ENCODE data around the gene PSMA5. TPM values are rescaled to one million over a fixed set of nuclear protein-coding genes. Genes with fewer than 3 reads are reported as not detected.

Gene PSMA5
- total and polyA plus RNA-seq, 12 donors, result 22.7 to 94.6 (median 59.2) TPM

DNA sequence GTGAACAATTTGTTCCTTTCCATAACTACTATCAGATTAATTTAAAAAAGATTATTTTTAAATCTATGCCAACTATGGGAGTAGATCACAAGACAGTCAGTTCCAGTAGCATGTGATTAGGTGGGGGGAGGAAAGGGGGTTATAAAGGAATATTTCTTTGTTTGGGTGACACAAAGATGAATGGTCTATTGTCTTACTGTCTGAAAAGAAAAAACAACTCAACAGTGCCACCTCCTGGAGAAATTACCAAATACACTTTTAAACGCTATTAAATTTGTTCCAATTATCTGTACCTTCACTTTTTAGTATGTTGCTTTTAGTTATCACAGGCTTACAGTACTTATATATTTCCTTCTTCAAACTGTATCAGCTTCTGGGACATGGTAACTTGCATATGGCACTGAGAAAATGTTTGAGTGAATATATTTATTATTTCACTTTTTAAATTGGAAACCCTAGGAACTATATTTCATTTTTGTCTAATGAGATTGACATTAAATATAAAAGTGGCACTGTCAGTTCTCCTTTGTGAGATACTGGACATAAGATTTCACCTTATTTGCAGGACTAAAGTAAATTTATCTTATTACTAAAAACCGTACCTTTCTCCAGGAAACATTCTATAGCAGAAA is 26.8 kb downstream of the PSMA5 start:
- ATAC-seq (peak in 4 of 8 donors; percentile 5 to 37 (median 16)), DNase-seq (peak in 1 of 2 donors; percentile 48)
- TF ChIP-seq, protein P1, sequence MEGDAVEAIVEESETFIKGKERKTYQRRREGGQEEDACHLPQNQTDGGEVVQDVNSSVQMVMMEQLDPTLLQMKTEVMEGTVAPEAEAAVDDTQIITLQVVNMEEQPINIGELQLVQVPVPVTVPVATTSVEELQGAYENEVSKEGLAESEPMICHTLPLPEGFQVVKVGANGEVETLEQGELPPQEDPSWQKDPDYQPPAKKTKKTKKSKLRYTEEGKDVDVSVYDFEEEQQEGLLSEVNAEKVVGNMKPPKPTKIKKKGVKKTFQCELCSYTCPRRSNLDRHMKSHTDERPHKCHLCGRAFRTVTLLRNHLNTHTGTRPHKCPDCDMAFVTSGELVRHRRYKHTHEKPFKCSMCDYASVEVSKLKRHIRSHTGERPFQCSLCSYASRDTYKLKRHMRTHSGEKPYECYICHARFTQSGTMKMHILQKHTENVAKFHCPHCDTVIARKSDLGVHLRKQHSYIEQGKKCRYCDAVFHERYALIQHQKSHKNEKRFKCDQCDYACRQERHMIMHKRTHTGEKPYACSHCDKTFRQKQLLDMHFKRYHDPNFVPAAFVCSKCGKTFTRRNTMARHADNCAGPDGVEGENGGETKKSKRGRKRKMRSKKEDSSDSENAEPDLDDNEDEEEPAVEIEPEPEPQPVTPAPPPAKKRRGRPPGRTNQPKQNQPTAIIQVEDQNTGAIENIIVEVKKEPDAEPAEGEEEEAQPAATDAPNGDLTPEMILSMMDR (IDR thresholded peaks at IDR 0.05), result peak; percentile 51 to 76 (median 69)
- H3K27ac ChIP-seq, result no peak overlapping the region
- no peak overlapping the region for H3K4me3 ChIP-seq
- peaks cover 0 to 57% (median 37%) of the 10 kb centered on the region in 9 donors for H3K4me1 ChIP-seq
- H3K36me3 ChIP-seq, result peaks cover 0 to 47% (median 0%) of the 10 kb centered on the region in 9 donors
- intact Hi-C loops (cut with DNase I), result loop anchor here in 9 of 10 donors (1.0 to 10.0 kb wide), 12 partner anchors 37 to 305 kb away; partner anchors contain the start of genes PSRC1 (in 3 of the 9) and TMEM167B (in 1 of the 9)
- no peaks in the 10 kb centered on the region for H3K9me3 ChIP-seq
- 38 to 45% methylated on average over 2 of the region's 2 CpGs for WGBS, 2 donors
- peaks cover 0 to 11% (median 0%) of the 10 kb centered on the region in 7 donors for H3K27me3 ChIP-seq

DNA sequence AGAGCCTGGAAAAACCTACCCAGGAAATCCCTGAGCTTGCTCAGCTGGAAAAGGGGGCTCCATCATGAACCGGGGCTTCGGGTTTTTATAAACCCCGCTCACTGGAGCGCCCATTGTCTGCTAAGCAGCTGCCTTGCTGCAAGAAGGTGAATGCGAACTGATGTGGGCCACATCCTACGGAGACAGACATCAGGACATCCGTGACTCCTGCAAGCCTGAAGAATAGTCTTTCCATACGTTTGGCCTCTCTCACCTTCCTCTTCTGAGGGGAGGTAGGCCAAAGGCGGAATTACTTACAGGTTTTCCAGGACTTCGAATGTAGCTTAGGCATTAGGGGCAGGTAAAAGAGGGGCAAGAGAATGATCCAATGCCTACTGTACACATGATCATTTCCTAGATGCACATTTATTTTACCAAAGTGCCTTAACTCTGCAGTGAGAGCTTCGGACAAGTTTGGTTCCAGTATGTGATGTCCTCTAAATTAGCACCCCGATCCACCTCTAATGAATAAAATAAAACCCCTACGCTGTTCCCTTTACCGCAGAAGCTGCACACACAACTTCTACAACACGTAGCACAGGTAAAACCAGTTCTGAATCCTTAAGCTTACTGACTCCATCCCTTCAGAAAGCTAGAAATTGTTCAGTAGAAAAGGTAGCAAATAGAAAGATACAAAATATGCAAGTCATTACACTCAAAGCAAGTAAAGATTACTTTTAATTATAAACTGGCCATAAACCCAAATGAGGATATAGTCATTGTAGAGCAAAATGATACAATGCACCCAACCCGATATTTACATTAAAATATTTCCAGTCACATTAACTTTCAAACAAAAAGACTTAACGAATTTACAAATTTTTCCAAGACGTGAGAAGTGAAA is 27.7 kb downstream of the PSMA5 start:
- no peak for ATAC-seq
- no peak for DNase-seq
- Histone ChIP-seq H3K4me1 (peaks cover 3 to 66% (median 45%) of the 10 kb centered on the region in 9 donors), H3K36me3 (peaks cover 0 to 38% (median 0%) of the 10 kb centered on the region in 9 donors), H3K9me3 (no peaks in the 10 kb centered on the region), H3K27ac (peak overlapping the region in 9 of 10 donors; percentile 53 to 93 (median 64)), H3K4me3 (peak overlapping the region; percentile 29 to 80 (median 64)), H3K27me3 (peaks cover 0 to 11% (median 0%) of the 10 kb centered on the region in 7 donors)
- TF ChIP-seq, protein P1 (IDR thresholded peaks at IDR 0.05), result no peak
- intact Hi-C loops (cut with DNase I), result loop anchor here in 9 of 10 donors (1.0 to 10.0 kb wide), 12 partner anchors 36 to 304 kb away; partner anchors contain the start of genes PSRC1 (in 3 of the 9) and TMEM167B (in 1 of the 9)
- 46 to 50% methylated on average over 18 of the region's 18 CpGs for WGBS, 2 donors

DNA sequence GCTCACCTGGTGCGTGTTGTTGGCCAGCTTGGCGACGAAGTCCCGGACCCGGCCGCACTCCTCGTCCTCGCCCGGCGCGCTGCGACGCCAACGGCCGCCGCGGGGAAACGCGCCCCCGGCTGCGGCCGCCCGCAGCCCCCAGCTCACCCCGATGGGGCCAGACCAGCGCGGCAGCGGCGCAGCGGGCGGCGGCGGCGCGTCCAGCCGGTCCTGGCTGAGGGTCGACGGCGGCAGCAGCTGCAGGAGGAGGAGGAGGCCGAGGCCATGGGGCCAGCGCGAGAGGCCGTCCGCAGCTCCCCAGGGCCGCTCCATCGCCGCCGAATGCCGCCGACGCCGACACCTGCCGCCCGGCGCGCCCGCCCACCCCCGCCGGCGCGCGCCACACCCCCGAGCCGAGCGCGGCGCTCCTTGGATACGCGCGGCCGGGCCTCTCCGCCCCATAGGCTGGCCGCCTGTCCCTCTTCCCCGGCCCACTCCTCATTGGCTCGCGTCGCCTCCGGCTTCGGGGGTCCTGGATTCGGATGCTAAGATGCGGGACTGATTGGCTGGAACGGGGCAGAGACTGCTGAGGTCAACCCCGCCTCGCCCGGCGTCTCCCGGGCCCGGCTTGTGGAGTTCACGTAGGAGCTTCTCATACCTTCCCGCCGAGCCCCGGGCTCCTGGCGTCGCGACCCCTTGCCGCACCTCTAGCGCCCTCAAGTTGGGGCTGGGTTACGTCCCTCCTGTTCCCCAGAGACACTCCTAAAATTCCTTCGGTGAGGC is 28.5 kb downstream of the PSMA5 start, which contains the start of gene SORT1:
TSS of gene SORT1 (minus strand) at position 338 of the 762 bp plus-strand sequence. CDS start at position 312, 26 bp downstream.
- DNase-seq (peak; percentile 88 to 90), ATAC-seq (peak; percentile 93 to 96 (median 94))
- no peaks in the 10 kb centered on the region for H3K9me3 ChIP-seq
- peak within 1 kb of the TSS; percentile 53 to 96 (median 89) for H3K27ac ChIP-seq
- intact Hi-C loops (cut with DNase I), result loop anchor here in 8 of 10 donors (2.0 to 10.0 kb wide), 10 partner anchors 35 to 303 kb away; partner anchors contain the start of genes PSRC1 (in 3 of the 8) and TMEM167B (in 1 of the 8)
- peaks cover 0 to 11% (median 0%) of the 10 kb centered on the region in 7 donors for H3K27me3 ChIP-seq
- H3K4me3 ChIP-seq, result peak within 1 kb of the TSS; percentile 29 to 80 (median 64)
- TF ChIP-seq, protein P1 (IDR thresholded peaks at IDR 0.05), result peak in 1 of 9 donors; percentile 18
- H3K36me3 ChIP-seq, result peaks cover 0 to 30% (median 0%) of the 10 kb centered on the region in 9 donors
- peaks cover 7 to 73% (median 54%) of the 10 kb centered on the region in 9 donors for H3K4me1 ChIP-seq
- 0% methylated on average over 76 to 98 of the region's 98 CpGs for WGBS, 2 donors

All from heart right ventricle (tissue), 16 donors.